Activated naive CD4-positive, alpha-beta T cell treated with anti-CD3 and anti-CD28 coated beads, Interleukin-2, amount 50 U/mL, for 24 hours (primary cell): Measurements from ENCODE around the gene HEYL.

Source experiments
- H3K27ac Mint-ChIP-seq: one replicate; pipeline ENCODE4 v1.8.0; 2021; ENCODE audit warnings: mild to moderate bottlenecking, mixed read lengths
- H3K27me3 Mint-ChIP-seq: one replicate; pipeline ENCODE4 v1.8.0; 2021; ENCODE audit warnings: mixed read lengths
- H3K36me3 Mint-ChIP-seq: one replicate; pipeline ENCODE4 v1.8.0; 2021; ENCODE audit warnings: mixed read lengths
- H3K4me1 Mint-ChIP-seq: one replicate; pipeline ENCODE4 v1.8.0; 2021; ENCODE audit warnings: mixed read lengths
- H3K4me3 Mint-ChIP-seq: one replicate; pipeline ENCODE4 v1.8.0; 2021; ENCODE audit warnings: mild to moderate bottlenecking, mixed read lengths
- H3K9me3 Mint-ChIP-seq: one replicate; pipeline ENCODE4 v1.8.0; 2021; ENCODE audit warnings: mixed read lengths

Gene HEYL

GRCh38 chr1:39633422-39633821, 6.0 kb downstream of the HEYL start:
- Mint-ChIP-seq H3K36me3 (no peaks in the 10 kb centered on the region), H3K4me3 (no peak overlapping the region), H3K4me1 (no peaks in the 10 kb centered on the region), H3K27me3 (peaks cover 10% of the 10 kb centered on the region), H3K9me3 (no peaks in the 10 kb centered on the region), H3K27ac (no peak overlapping the region)

GRCh38 chr1:39632682-39633417, 6.6 kb downstream of the HEYL start:
- no peaks in the 10 kb centered on the region for H3K9me3 Mint-ChIP-seq
- H3K4me3 Mint-ChIP-seq = no peak overlapping the region
- H3K27ac Mint-ChIP-seq = no peak overlapping the region
- H3K27me3 Mint-ChIP-seq = peaks cover 10% of the 10 kb centered on the region
- no peaks in the 10 kb centered on the region for H3K4me1 Mint-ChIP-seq
- H3K36me3 Mint-ChIP-seq = no peaks in the 10 kb centered on the region

- Mint-ChIP-seq H3K36me3 (no peaks in the 10 kb centered on the region), H3K4me1 (no peaks in the 10 kb centered on the region), H3K4me3 (no peak overlapping the region), H3K27me3 (peaks cover 9% of the 10 kb centered on the region), H3K9me3 (no peaks in the 10 kb centered on the region), H3K27ac (no peak overlapping the region)
Measured at GRCh38 chr1:39632323-39632681, 7.1 kb downstream of the HEYL start.

- Mint-ChIP-seq H3K9me3 (no peaks in the 10 kb centered on the region), H3K4me1 (no peaks in the 10 kb centered on the region), H3K4me3 (no peak overlapping the region), H3K27ac (no peak overlapping the region), H3K27me3 (peaks cover 6% of the 10 kb centered on the region), H3K36me3 (no peaks in the 10 kb centered on the region)
Measured at GRCh38 chr1:39631361-39632322, 7.8 kb downstream of the HEYL start.

- H3K36me3 Mint-ChIP-seq = no peaks in the 10 kb centered on the region
- H3K9me3 Mint-ChIP-seq = no peaks in the 10 kb centered on the region
- no peaks in the 10 kb centered on the region for H3K4me1 Mint-ChIP-seq
- H3K27ac Mint-ChIP-seq = no peak overlapping the region
- H3K4me3 Mint-ChIP-seq = no peak overlapping the region
- no peaks in the 10 kb centered on the region for H3K27me3 Mint-ChIP-seq
Measured at GRCh38 chr1:39628807-39629350, 10.6 kb downstream of the HEYL start.

GRCh38 chr1:39626646-39627045, 12.8 kb downstream of the HEYL start:
- H3K9me3 Mint-ChIP-seq = no peaks in the 10 kb centered on the region
- H3K27me3 Mint-ChIP-seq = peaks cover 1% of the 10 kb centered on the region
- no peak overlapping the region for H3K27ac Mint-ChIP-seq
- no peak overlapping the region for H3K4me3 Mint-ChIP-seq
- no peaks in the 10 kb centered on the region for H3K4me1 Mint-ChIP-seq
- H3K36me3 Mint-ChIP-seq = no peaks in the 10 kb centered on the region

GRCh38 chr1:39625462-39626273, 13.8 kb downstream of the HEYL start:
- Mint-ChIP-seq H3K27ac (no peak overlapping the region), H3K9me3 (no peaks in the 10 kb centered on the region), H3K4me1 (no peaks in the 10 kb centered on the region), H3K36me3 (no peaks in the 10 kb centered on the region), H3K4me3 (no peak overlapping the region), H3K27me3 (peaks cover 1% of the 10 kb centered on the region)

- Mint-ChIP-seq H3K27me3 (peaks cover 1% of the 10 kb centered on the region), H3K9me3 (no peaks in the 10 kb centered on the region), H3K27ac (no peak overlapping the region), H3K4me3 (no peak overlapping the region), H3K36me3 (no peaks in the 10 kb centered on the region), H3K4me1 (no peaks in the 10 kb centered on the region)
Measured at GRCh38 chr1:39625009-39625408, 14.4 kb downstream of the HEYL start.

- peaks cover 1% of the 10 kb centered on the region for H3K27me3 Mint-ChIP-seq
- no peaks in the 10 kb centered on the region for H3K36me3 Mint-ChIP-seq
- no peaks in the 10 kb centered on the region for H3K9me3 Mint-ChIP-seq
- H3K27ac Mint-ChIP-seq = no peak overlapping the region
- H3K4me1 Mint-ChIP-seq = no peaks in the 10 kb centered on the region
- H3K4me3 Mint-ChIP-seq = no peak overlapping the region
Measured at GRCh38 chr1:39623053-39623452, 16.4 kb downstream of the HEYL start.

GRCh38 chr1:39622427-39622826, 17.0 kb downstream of the HEYL start:
- H3K4me3 Mint-ChIP-seq = no peak overlapping the region
- no peaks in the 10 kb centered on the region for H3K9me3 Mint-ChIP-seq
- H3K36me3 Mint-ChIP-seq = no peaks in the 10 kb centered on the region
- no peaks in the 10 kb centered on the region for H3K4me1 Mint-ChIP-seq
- H3K27me3 Mint-ChIP-seq = peaks cover 1% of the 10 kb centered on the region
- no peak overlapping the region for H3K27ac Mint-ChIP-seq

GRCh38 chr1:39620659-39621165, 18.7 kb downstream of the HEYL start:
- peaks cover 1% of the 10 kb centered on the region for H3K27me3 Mint-ChIP-seq
- H3K9me3 Mint-ChIP-seq = no peaks in the 10 kb centered on the region

GRCh38 chr1:39617488-39618049, 21.9 kb downstream of the HEYL start:
- Mint-ChIP-seq H3K36me3 (no peaks in the 10 kb centered on the region), H3K4me1 (no peaks in the 10 kb centered on the region), H3K4me3 (no peak overlapping the region), H3K27me3 (no peaks in the 10 kb centered on the region), H3K27ac (no peak overlapping the region), H3K9me3 (no peaks in the 10 kb centered on the region)

More at GRCh38 chr1:39620659-39621165, 18.7 kb downstream of the HEYL start:
- H3K36me3 Mint-ChIP-seq = no peaks in the 10 kb centered on the region
- H3K27ac Mint-ChIP-seq = no peak overlapping the region
- no peak overlapping the region for H3K4me3 Mint-ChIP-seq
- no peaks in the 10 kb centered on the region for H3K4me1 Mint-ChIP-seq

GRCh38 chr1:39615086-39615673, 24.3 kb downstream of the HEYL start:
- H3K4me1 Mint-ChIP-seq = no peaks in the 10 kb centered on the region
- no peaks in the 10 kb centered on the region for H3K27me3 Mint-ChIP-seq
- no peaks in the 10 kb centered on the region for H3K9me3 Mint-ChIP-seq
- H3K4me3 Mint-ChIP-seq = no peak overlapping the region
- H3K27ac Mint-ChIP-seq = no peak overlapping the region
- H3K36me3 Mint-ChIP-seq = no peaks in the 10 kb centered on the region

- Mint-ChIP-seq H3K9me3 (no peaks in the 10 kb centered on the region), H3K27me3 (no peaks in the 10 kb centered on the region), H3K36me3 (no peaks in the 10 kb centered on the region), H3K27ac (no peak overlapping the region), H3K4me3 (no peak overlapping the region), H3K4me1 (peaks cover 1% of the 10 kb centered on the region)
Measured at GRCh38 chr1:39614488-39614887, 25.0 kb downstream of the HEYL start.
